HepG2 (cell line): ENCODE results near the gene ARFGAP2. TPM values are rescaled to one million over a fixed set of nuclear protein-coding genes. Genes with fewer than 3 reads are reported as not detected.

ENCODE experiments used
- ETV6 ChIP-seq: sonication (generic); formaldehyde crosslinking; conservative IDR thresholded peaks from 2 replicates; pipeline ENCODE4 v1.4.0; 2020; ENCODE audit warnings: missing genetic modification reagents
- LCORL ChIP-seq, 2 experiments: fragments of 450-650 bp in 1 of 2; sonication (generic) in 1 of 2; formaldehyde crosslinking in 1 of 2; IDR thresholded peaks; 2 replicates each; pipeline versions ENCODE4 v1.5.0 to v1.6.1; 2017 to 2020; ENCODE audit warnings: antibody characterized with exemption in 1 of 2, missing genetic modification reagents in 1 of 2
- MAZ ChIP-seq, 2 experiments: sonication (generic) in 1 of 2; formaldehyde crosslinking in 1 of 2; IDR thresholded peaks; 2 replicates each; pipeline versions ENCODE4 v1.5.0 to v1.6.1; 2012 to 2020; ENCODE audit warnings: low read depth in 2 of 2, mild to moderate bottlenecking in 2 of 2, borderline replicate concordance in 1 of 2, improper control_type of control experiment in 1 of 2, low read length in 1 of 2, missing genetic modification reagents in 1 of 2, moderate library complexity in 1 of 2
- NKX3-1 ChIP-seq: sonication (generic); formaldehyde crosslinking; IDR thresholded peaks from 2 replicates; pipeline ENCODE4 v1.5.0; 2020; ENCODE audit warnings: missing genetic modification reagents
- SNRNP70 ChIP-seq: fragments of 200-400 bp; formaldehyde crosslinking; IDR thresholded peaks from 2 replicates; pipeline ENCODE4 v1.6.1; 2017; ENCODE audit warnings: mild to moderate bottlenecking, low read depth, low read length, moderate library complexity
- TAF1 ChIP-seq: sonication (generic); formaldehyde crosslinking; IDR thresholded peaks from 2 replicates; pipeline ENCODE4 v1.4.0; 2020; ENCODE audit warnings: missing genetic modification reagents
- TBL1XR1 ChIP-seq: fragments of 150-350 bp; IDR thresholded peaks from 2 replicates; pipeline ENCODE4 v1.6.1; 2014; ENCODE audit warnings: borderline replicate concordance, low read length; ENCODE audit not compliant: partially characterized antibody
- TCF7L2 ChIP-seq: IDR thresholded peaks from 2 replicates; pipeline ENCODE4 v1.6.1; 2011; ENCODE audit warnings: mild to moderate bottlenecking, low read depth, low read length, moderate library complexity
- U2AF2 ChIP-seq: fragments of 200-400 bp; formaldehyde crosslinking; IDR thresholded peaks from 2 replicates; pipeline ENCODE4 v1.6.1; 2017; ENCODE audit warnings: low read depth, mild to moderate bottlenecking, low read length
- ZNF225 ChIP-seq: sonication (generic); formaldehyde crosslinking; IDR thresholded peaks from 2 replicates; pipeline ENCODE4 v1.4.0; 2020; ENCODE audit warnings: mild to moderate bottlenecking, missing genetic modification reagents
- ZNF577 ChIP-seq: sonication (generic); formaldehyde crosslinking; IDR thresholded peaks from 2 replicates; pipeline ENCODE4 v1.4.0; 2020; ENCODE audit warnings: mild to moderate bottlenecking, low read depth, missing genetic modification reagents, borderline replicate concordance
- ZNF607 ChIP-seq: sonication (generic); formaldehyde crosslinking; IDR thresholded peaks from 2 replicates; pipeline ENCODE4 v1.5.1; 2020; ENCODE audit warnings: missing genetic modification reagents, mild to moderate bottlenecking, borderline replicate concordance
- ZNF646 ChIP-seq: sonication (generic); formaldehyde crosslinking; IDR thresholded peaks from 2 replicates; pipeline ENCODE4 v1.9.0; 2021; ENCODE audit warnings: mild to moderate bottlenecking, missing genetic modification reagents
- ZNF724P ChIP-seq: sonication (generic); formaldehyde crosslinking; IDR thresholded peaks from 2 replicates; pipeline ENCODE4 v1.8.0; 2022; ENCODE audit warnings: missing genetic modification reagents, borderline replicate concordance
- ZNF770 ChIP-seq: sonication (generic); formaldehyde crosslinking; IDR thresholded peaks from 2 replicates; pipeline ENCODE4 v1.5.0; 2020; ENCODE audit warnings: mild to moderate bottlenecking, missing genetic modification reagents
- ZNF816 ChIP-seq: sonication (generic); formaldehyde crosslinking; IDR thresholded peaks from 2 replicates; pipeline ENCODE4 v1.8.0; 2022; ENCODE audit warnings: missing genetic modification reagents, mild to moderate bottlenecking, borderline replicate concordance
- polyA plus RNA-seq, 8 experiments: library from polyadenylated mRNA; depleted of rRNA in 3 of 8; stranded (reverse) in 7 of 8; unstranded in 1 of 8; fragments of >200 nt; fragmentation: Illumina TruSeq in 4 of 8; extraction: Trizol in 4 of 8; gene quantifications; 2 replicates each; pipeline versions ENCODE4 v1.2.1 to v1.2.3, GENCODE V29; 2011 to 2016; ENCODE audit warnings: low read depth in 4 of 8, missing spikeins in 1 of 8, mixed read lengths in 1 of 8; ENCODE audit not compliant: insufficient read depth in 1 of 8
- total RNA-seq, 5 experiments: library from RNA; depleted of rRNA; stranded (reverse); fragments of >200 nt; fragmentation: Illumina TruSeq; extraction: Trizol; gene quantifications; 2 replicates each; pipeline ENCODE4 v1.2.3, GENCODE V29; 2016; ENCODE audit warnings: low read depth in 1 of 5
- TF ChIP-seq, protein P1 (sequence below): sonication (generic); formaldehyde crosslinking; IDR thresholded peaks from 2 replicates; pipeline ENCODE4 v1.5.1; 2020; ENCODE audit warnings: missing genetic modification reagents, mild to moderate bottlenecking, borderline replicate concordance

The ARFGAP2 gene
- total and polyA plus RNA-seq, 2 of the 13 experiments (the other 11 are each of a cell fraction or from before 2014, with no cell fraction given) = 32.3 to 75.3 TPM

DNA sequence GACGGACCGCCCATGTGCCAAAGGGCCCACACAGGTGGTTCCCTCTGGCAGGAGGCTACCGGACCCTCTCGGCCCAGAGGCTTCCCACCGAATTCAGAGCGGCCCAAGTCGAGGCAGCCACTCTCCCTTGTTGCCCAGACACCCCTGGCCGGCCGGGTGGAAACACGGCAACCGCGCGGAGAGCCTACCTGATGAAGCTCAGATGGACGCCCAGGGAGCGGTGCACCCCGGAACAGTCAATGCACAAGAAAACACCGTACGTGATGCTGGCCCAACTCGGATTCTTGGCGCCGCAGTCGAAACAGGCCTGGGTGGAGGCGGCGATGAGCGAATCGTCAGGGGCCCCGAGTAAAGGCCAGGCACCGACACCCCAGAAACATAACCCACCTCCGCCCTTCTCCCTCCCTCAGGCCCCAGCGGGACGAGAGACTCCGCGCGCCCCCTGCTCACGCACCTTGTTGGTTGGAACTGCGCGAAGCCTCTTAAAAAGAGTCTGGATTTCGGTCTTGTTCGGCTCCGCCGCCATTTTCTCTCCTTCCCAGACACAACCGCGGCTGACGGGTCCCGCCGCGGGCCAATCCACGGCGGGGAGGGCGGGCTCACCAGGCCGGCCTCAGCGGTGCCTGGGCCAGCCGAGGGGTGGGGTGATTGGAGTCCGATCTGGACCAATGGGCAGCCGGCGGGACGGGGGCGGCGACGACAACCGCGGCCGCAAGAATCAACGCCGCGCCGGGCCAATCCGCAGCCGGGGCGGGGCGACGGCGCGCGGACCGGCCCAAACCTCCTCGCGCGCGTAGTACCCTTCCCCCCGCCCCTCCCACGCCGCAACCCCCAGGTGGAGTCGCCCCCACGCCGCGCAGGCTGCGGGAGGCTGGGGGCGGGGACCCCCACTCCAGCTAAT is at the start of gene ARFGAP2 (continued):
- TF ChIP-seq ZNF646 (CRISPR knock-in tag) (no peak), TBL1XR1 (no peak), LCORL (IDR thresholded peaks at IDR 0.05) (no peak), LCORL (CRISPR knock-in tag; IDR thresholded peaks at IDR 0.05) (no peak), TCF7L2 (no peak), ZNF816 (CRISPR knock-in tag) (no peak), SNRNP70 (no peak), ZNF577 (CRISPR knock-in tag) (0 out of 2 replicates have a peak, but pooled peaks have one; percentile 45), ZNF607 (CRISPR knock-in tag) (peak; percentile 58), ZNF724P (peak; percentile 67), TAF1 (CRISPR knock-in tag) (peak; percentile 90), NKX3-1 (CRISPR knock-in tag) (no peak), MAZ (IDR thresholded peaks at IDR 0.05; ENCODE audit: borderline replicate concordance, low read depth, low read length) (0 out of 2 replicates have a peak, but pooled peaks have one; percentile 30), MAZ (CRISPR knock-in tag; IDR thresholded peaks at IDR 0.05; ENCODE audit: low read depth) (0 out of 2 replicates have a peak, but pooled peaks have one; percentile 13), ETV6 (CRISPR knock-in tag) (no peak), ZNF225 (CRISPR knock-in tag) (peak; percentile 29; the same call in 1 of the 2 replicates), U2AF2 (no peak), ZNF770 (no peak)
- TF ChIP-seq, protein P1, sequence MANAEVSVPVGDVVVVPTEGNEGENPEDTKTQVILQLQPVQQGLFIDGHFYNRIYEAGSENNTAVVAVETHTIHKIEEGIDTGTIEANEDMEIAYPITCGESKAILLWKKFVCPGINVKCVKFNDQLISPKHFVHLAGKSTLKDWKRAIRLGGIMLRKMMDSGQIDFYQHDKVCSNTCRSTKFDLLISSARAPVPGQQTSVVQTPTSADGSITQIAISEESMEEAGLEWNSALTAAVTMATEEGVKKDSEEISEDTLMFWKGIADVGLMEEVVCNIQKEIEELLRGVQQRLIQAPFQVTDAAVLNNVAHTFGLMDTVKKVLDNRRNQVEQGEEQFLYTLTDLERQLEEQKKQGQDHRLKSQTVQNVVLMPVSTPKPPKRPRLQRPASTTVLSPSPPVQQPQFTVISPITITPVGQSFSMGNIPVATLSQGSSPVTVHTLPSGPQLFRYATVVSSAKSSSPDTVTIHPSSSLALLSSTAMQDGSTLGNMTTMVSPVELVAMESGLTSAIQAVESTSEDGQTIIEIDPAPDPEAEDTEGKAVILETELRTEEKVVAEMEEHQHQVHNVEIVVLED (CRISPR knock-in tag) = peak; percentile 65; the same call in 1 of the 2 replicates
